Neuronal stem cell (in vitro differentiated cells): ENCODE results near the gene TMEM247.

ENCODE experiments used
- DNase-seq: peaks from one replicate; pipeline ENCODE4 v3.0.0-alpha.2; 2013; ENCODE audit warnings: low spot score
- H2AFZ ChIP-seq: one replicate; pipeline ENCODE4 v1.6.1; 2013; ENCODE audit warnings: mild to moderate bottlenecking, low read length, inconsistent platforms
- H2AK5ac ChIP-seq: 2 replicates; pipeline ENCODE4 v1.6.1; 2013; ENCODE audit warnings: low read depth, mild to moderate bottlenecking, inconsistent platforms, low read length, moderate library complexity, mixed read lengths
- H2BK120ac ChIP-seq: 2 replicates; pipeline ENCODE4 v1.6.1; 2013; ENCODE audit warnings: low read depth, mild to moderate bottlenecking, inconsistent platforms, low read length, moderate library complexity, mixed read lengths
- H2BK12ac ChIP-seq: one replicate; pipeline ENCODE4 v1.6.1; 2013; ENCODE audit warnings: low read length, inconsistent platforms
- H2BK15ac ChIP-seq: 2 replicates; pipeline ENCODE4 v1.6.1; 2013; ENCODE audit warnings: mild to moderate bottlenecking, low read length, inconsistent platforms, mixed read lengths
- H2BK5ac ChIP-seq: one replicate; pipeline ENCODE4 v1.6.1; 2013; ENCODE audit warnings: inconsistent platforms, mild to moderate bottlenecking, low read length, moderate library complexity
- H3K14ac ChIP-seq: one replicate; pipeline ENCODE4 v1.6.1; 2013; ENCODE audit warnings: low read length, inconsistent platforms
- H3K18ac ChIP-seq: 2 replicates; pipeline ENCODE4 v1.6.1; 2013; ENCODE audit warnings: low read length, inconsistent platforms
- H3K23ac ChIP-seq: 2 replicates; pipeline ENCODE4 v1.6.1; 2013; ENCODE audit warnings: low read depth, mild to moderate bottlenecking, mixed read lengths, low read length, inconsistent platforms; ENCODE audit not compliant: poor library complexity
- H3K27ac ChIP-seq: replicated peaks from 3 replicates; pipeline ENCODE4 v1.5.1; 2013; ENCODE audit warnings: low read length, inconsistent platforms
- H3K27me3 ChIP-seq, 3 experiments: 2 replicates each; pipeline ENCODE4 v1.6.1; 2013; ENCODE audit warnings: low read length in 3 of 3, mild to moderate bottlenecking in 2 of 3, inconsistent platforms in 1 of 3, low read depth in 1 of 3, mixed read lengths in 1 of 3, moderate library complexity in 1 of 3; ENCODE audit not compliant: control insufficient read depth in 3 of 3, insufficient read depth in 3 of 3
- H3K36me3 ChIP-seq, 2 donors: replicated peaks in 1 of 2; 2 replicates each; pipeline ENCODE4 v1.6.1; 2013; ENCODE audit warnings: low read length in 2 of 2; ENCODE audit not compliant: control insufficient read depth in 2 of 2, insufficient read depth in 2 of 2
- H3K4ac ChIP-seq: 2 replicates; pipeline ENCODE4 v1.6.1; 2013; ENCODE audit warnings: inconsistent platforms, mild to moderate bottlenecking, low read length, moderate library complexity
- H3K4me1 ChIP-seq, 2 donors: 1 replicate in 1 of 2; 2 replicates in 1 of 2; pipeline ENCODE4 v1.6.1; 2013; ENCODE audit warnings: low read length in 2 of 2, low read depth in 1 of 2; ENCODE audit not compliant: control insufficient read depth in 2 of 2, insufficient read depth in 1 of 2
- H3K4me2 ChIP-seq: one replicate; pipeline ENCODE4 v1.6.1; 2013; ENCODE audit warnings: mild to moderate bottlenecking, low read length, inconsistent platforms; ENCODE audit not compliant: insufficient read depth, poor library complexity, severe bottlenecking
- H3K4me3 ChIP-seq, 2 donors: 2 replicates each; pipeline ENCODE4 v1.5.1; 2013; ENCODE audit warnings: low read length in 2 of 2, mild to moderate bottlenecking in 2 of 2, inconsistent platforms in 1 of 2, moderate library complexity in 1 of 2
- H3K79me1 ChIP-seq: one replicate; pipeline ENCODE4 v1.6.1; 2013; ENCODE audit warnings: low read depth, mild to moderate bottlenecking, inconsistent platforms, low read length, moderate library complexity
- H3K9ac ChIP-seq: one replicate; pipeline ENCODE4 v1.6.1; 2013; ENCODE audit warnings: mild to moderate bottlenecking, low read depth, low read length, inconsistent platforms; ENCODE audit not compliant: poor library complexity
- H3K9me3 ChIP-seq, 2 donors: replicated peaks in 1 of 2; 2 replicates each; pipeline versions ENCODE3 to v1.6.1; 2013; ENCODE audit warnings: low read length in 2 of 2, mild to moderate bottlenecking in 2 of 2, inconsistent platforms in 1 of 2, low read depth in 1 of 2, mixed read lengths in 1 of 2, moderate library complexity in 1 of 2; ENCODE audit not compliant: control insufficient read depth in 2 of 2, insufficient read depth in 1 of 2
- H4K8ac ChIP-seq: one replicate; pipeline ENCODE4 v1.6.1; 2013; ENCODE audit warnings: low read depth, mild to moderate bottlenecking, inconsistent platforms, low read length, moderate library complexity
- H4K91ac ChIP-seq: one replicate; pipeline ENCODE4 v1.6.1; 2013; ENCODE audit warnings: low read length, low read depth, mild to moderate bottlenecking, inconsistent platforms; ENCODE audit not compliant: poor library complexity
- WGBS, 2 donors: extraction: QIAGEN DNeasy Blood & Tissue Kit; methylation state at CpG; one replicate each; pipeline ENCODE4 v1.1.7; 2013; ENCODE audit warnings: missing lambda C conversion rate in 2 of 2, mixed read lengths in 1 of 2; ENCODE audit not compliant: insufficient read length in 2 of 2, insufficient replicate concordance in 1 of 2; ENCODE audit errors: extremely low coverage in 2 of 2; 5-methylcytosine and 5-hydroxymethylcytosine counted together

The TMEM247 gene

GRCh38 chr2:46469700-46470099 is 9.7 kb upstream of the TMEM247 start:
- Histone ChIP-seq H2BK120ac (no peak overlapping the region), H3K18ac (no peak overlapping the region), H2BK15ac (no peak overlapping the region), H3K36me3 (no peaks in the 10 kb centered on the region), H3K14ac (no peak overlapping the region), H2AK5ac (no peak overlapping the region), H3K23ac (no peak overlapping the region), H2AFZ (no peak overlapping the region), H3K4ac (no peak overlapping the region), H3K27me3 (no peaks in the 10 kb centered on the region), H3K4me1 (no peaks in the 10 kb centered on the region), H2BK5ac (no peak overlapping the region), H4K91ac (no peak overlapping the region), H3K4me3 (no peak overlapping the region), H3K9ac (no peak overlapping the region), H3K27ac (no peak overlapping the region), H2BK12ac (no peak overlapping the region), H3K9me3 (no peaks in the 10 kb centered on the region), H3K4me2 (no peak overlapping the region), H3K79me1 (no peaks in the 10 kb centered on the region), H4K8ac (no peak overlapping the region)
- no CpG with 5 or more reads among the region's 2 CpGs for WGBS, 2 donors
- DNase-seq, result no peak

- H3K18ac ChIP-seq, result no peak overlapping the region
- H2AK5ac ChIP-seq, result no peak overlapping the region
- H3K4ac ChIP-seq, result no peak overlapping the region
- DNase-seq, result no peak
- no peak overlapping the region for H3K27ac ChIP-seq
- 100% methylated on average over 1 of the region's 7 CpGs; no CpG with 5 or more reads in 1 of the 2 donors for WGBS, 2 donors
- no peak overlapping the region for H4K8ac ChIP-seq
- no peak overlapping the region for H3K23ac ChIP-seq
- H3K27me3 ChIP-seq, result no peaks in the 10 kb centered on the region
- H3K4me1 ChIP-seq, result no peaks in the 10 kb centered on the region
- H3K4me2 ChIP-seq, result no peak overlapping the region
- H2BK120ac ChIP-seq, result no peak overlapping the region
- H3K14ac ChIP-seq, result no peak overlapping the region
- H3K36me3 ChIP-seq, result no peaks in the 10 kb centered on the region
- peak overlapping the region in 1 of 2 donors; percentile 28 for H3K4me3 ChIP-seq
- no peaks in the 10 kb centered on the region for H3K79me1 ChIP-seq
- no peak overlapping the region for H2BK15ac ChIP-seq
- no peak overlapping the region for H2AFZ ChIP-seq
- H3K9ac ChIP-seq, result peak overlapping the region; percentile 2
- no peak overlapping the region for H2BK5ac ChIP-seq
- no peaks in the 10 kb centered on the region for H3K9me3 ChIP-seq
- no peak overlapping the region for H4K91ac ChIP-seq
- no peak overlapping the region for H2BK12ac ChIP-seq
These were observed 9.2 kb upstream of the TMEM247 start for GRCh38 chr2:46470114-46470628.

DNA sequence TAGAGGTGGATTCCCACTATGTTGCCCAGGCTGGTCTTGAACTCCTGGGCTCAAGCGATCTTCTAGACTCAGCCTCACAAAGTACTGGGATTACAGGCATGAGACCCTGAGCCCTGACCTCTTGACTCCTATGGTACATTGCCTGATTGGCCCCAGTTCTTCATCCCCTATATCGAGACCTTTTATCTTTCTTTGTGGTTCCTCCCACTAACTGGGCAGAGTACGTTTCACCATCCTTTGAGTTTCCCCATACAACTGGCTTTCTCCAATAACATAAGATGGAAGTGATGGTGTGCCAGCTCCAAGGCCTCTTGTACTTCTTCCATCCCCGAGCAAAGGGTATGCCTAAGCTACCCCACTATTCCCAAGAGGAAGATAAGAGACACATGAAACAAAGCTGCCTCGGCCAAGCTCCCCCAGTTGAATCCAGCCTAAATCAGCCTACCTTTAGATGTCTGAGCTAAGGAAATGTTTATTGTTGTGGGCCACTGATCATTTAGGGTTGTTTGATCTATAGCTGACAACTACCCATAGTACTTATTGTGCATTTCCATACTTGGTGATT is 8.3 kb upstream of the TMEM247 start:
- Histone ChIP-seq H3K79me1 (no peaks in the 10 kb centered on the region), H3K4me2 (no peak overlapping the region), H3K14ac (no peak overlapping the region), H3K36me3 (no peaks in the 10 kb centered on the region), H3K18ac (no peak overlapping the region), H2BK12ac (no peak overlapping the region), H4K91ac (no peak overlapping the region), H3K9me3 (no peaks in the 10 kb centered on the region), H3K4me1 (no peaks in the 10 kb centered on the region), H3K23ac (no peak overlapping the region), H3K4ac (no peak overlapping the region), H3K9ac (no peak overlapping the region), H4K8ac (peak overlapping the region; percentile 43), H3K27me3 (no peaks in the 10 kb centered on the region), H2BK5ac (no peak overlapping the region), H3K4me3 (no peak overlapping the region), H2BK15ac (no peak overlapping the region), H2BK120ac (no peak overlapping the region), H2AK5ac (no peak overlapping the region), H2AFZ (no peak overlapping the region), H3K27ac (no peak overlapping the region)
- no CpG with 5 or more reads among the region's 5 CpGs for whole genome bisulfite sequencing, 2 donors
- DNase-seq, result no peak

DNA sequence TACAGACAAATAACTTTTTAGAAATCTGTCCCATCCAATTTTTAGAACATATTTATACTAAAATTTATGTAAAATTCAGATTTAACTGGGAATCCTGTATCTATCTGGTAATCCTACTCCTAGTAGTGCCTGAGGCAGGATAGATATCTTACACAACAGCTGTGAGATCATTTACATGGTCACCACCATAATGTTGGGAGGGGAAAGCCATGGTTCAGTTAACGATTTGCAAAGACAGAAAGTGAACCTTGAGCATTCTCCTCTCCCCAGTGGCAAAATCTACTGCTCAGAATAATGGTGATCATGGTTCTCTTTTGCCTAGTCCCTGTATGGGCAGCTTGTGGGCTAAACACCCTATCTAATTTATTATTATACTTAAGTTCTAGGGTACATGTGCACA is 7.7 kb upstream of the TMEM247 start:
- no peak overlapping the region for H3K18ac ChIP-seq
- H3K9ac ChIP-seq, result no peak overlapping the region
- H2AFZ ChIP-seq, result no peak overlapping the region
- H4K8ac ChIP-seq, result no peak overlapping the region
- H3K9me3 ChIP-seq, result no peaks in the 10 kb centered on the region
- H3K79me1 ChIP-seq, result no peaks in the 10 kb centered on the region
- H3K23ac ChIP-seq, result no peak overlapping the region
- DNase-seq, result no peak
- no peak overlapping the region for H3K14ac ChIP-seq
- no peaks in the 10 kb centered on the region for H3K27me3 ChIP-seq
- H2BK12ac ChIP-seq, result no peak overlapping the region
- no peak overlapping the region for H2BK5ac ChIP-seq
- H3K4me1 ChIP-seq, result no peaks in the 10 kb centered on the region
- H2BK15ac ChIP-seq, result no peak overlapping the region
- no peak overlapping the region for H2AK5ac ChIP-seq
- no peak overlapping the region for H3K4me3 ChIP-seq
- no peak overlapping the region for H4K91ac ChIP-seq
- no peaks in the 10 kb centered on the region for H3K36me3 ChIP-seq
- no peak overlapping the region for H3K4ac ChIP-seq
- H2BK120ac ChIP-seq, result no peak overlapping the region
- H3K27ac ChIP-seq, result no peak overlapping the region
- WGBS, 2 donors, result no CpG with 5 or more reads among the region's 1 CpG
- H3K4me2 ChIP-seq, result no peak overlapping the region
